GM13977 (cell line): ENCODE results near the gene IFNL4.

Source experiments
- DNase-seq: peaks from one replicate; pipeline ENCODE4 v3.0.0; 2012; ENCODE audit warnings: low spot score
- in situ Hi-C: fragments of 300-500 bp; cut with MboI; formaldehyde crosslinking; loops from one replicate; pipeline ENCODE4 v1.12.0; 2022; ENCODE audit warnings: low sequenced_read_pairs, low pct_unique_long_range_greater_than_20kb, mixed read lengths, inconsistent platforms; ENCODE audit not compliant: unreplicated experiment
- TF ChIP-seq, protein P1 (sequence below): IDR thresholded peaks from 2 replicates; pipeline ENCODE4 v1.5.1; 2012; ENCODE audit warnings: mild to moderate bottlenecking, control low read depth; ENCODE audit not compliant: insufficient read depth; ENCODE audit errors: extremely low read depth, missing control alignments

The IFNL4 gene

GRCh38 chr19:39202998-39203355 lies 45.7 kb downstream of the IFNL4 start:
- no peak for DNase-seq
- TF ChIP-seq, protein P1, sequence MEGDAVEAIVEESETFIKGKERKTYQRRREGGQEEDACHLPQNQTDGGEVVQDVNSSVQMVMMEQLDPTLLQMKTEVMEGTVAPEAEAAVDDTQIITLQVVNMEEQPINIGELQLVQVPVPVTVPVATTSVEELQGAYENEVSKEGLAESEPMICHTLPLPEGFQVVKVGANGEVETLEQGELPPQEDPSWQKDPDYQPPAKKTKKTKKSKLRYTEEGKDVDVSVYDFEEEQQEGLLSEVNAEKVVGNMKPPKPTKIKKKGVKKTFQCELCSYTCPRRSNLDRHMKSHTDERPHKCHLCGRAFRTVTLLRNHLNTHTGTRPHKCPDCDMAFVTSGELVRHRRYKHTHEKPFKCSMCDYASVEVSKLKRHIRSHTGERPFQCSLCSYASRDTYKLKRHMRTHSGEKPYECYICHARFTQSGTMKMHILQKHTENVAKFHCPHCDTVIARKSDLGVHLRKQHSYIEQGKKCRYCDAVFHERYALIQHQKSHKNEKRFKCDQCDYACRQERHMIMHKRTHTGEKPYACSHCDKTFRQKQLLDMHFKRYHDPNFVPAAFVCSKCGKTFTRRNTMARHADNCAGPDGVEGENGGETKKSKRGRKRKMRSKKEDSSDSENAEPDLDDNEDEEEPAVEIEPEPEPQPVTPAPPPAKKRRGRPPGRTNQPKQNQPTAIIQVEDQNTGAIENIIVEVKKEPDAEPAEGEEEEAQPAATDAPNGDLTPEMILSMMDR = no peak
- in situ Hi-C loops = no loop called here

DNA sequence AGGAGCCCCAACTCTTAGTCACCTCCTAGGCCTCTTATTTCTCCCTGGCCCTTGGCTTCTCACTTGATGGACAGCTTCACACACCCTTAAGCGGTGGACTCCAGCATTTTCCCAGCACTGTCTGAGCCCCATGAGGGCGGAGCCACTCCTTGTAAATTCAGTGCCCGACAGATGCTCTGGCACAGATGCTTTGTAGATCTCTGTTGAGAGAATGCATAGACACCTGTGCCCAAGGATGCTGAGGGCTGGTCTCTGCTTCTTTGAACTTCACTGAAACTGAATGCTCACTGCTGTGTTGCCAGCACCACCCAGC lies 47.9 kb downstream of the IFNL4 start:
- no peak for DNase-seq
- TF ChIP-seq, protein P1 = no peak
- in situ Hi-C loops = no loop called here

GRCh38 chr19:39200066-39200802 lies 48.4 kb downstream of the IFNL4 start:
- TF ChIP-seq, protein P1 = no peak
- in situ Hi-C loops = no loop called here
- no peak for DNase-seq

DNA sequence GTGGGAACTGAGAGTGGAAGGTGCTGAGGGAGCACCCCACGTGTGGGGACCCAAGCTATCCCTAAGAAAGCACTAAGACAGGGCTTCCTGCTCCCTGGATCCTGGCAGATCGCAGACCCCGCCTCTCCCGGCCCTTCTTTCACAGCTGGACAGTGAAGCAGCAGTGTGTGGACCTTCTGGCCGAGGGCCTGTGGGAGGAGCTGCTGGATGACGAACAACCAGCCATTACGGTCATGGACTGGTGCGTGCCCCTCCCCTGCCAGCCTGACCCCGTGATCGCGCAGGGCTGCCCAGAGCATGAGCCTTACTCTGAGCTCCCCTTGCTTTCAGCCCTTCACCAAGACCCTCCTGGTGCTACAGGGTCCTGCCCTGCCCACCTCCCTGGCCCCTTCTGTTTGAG lies 49.6 kb downstream of the IFNL4 start:
- TF ChIP-seq, protein P1 = no peak
- in situ Hi-C loops = no loop called here
- DNase-seq = no peak

DNA sequence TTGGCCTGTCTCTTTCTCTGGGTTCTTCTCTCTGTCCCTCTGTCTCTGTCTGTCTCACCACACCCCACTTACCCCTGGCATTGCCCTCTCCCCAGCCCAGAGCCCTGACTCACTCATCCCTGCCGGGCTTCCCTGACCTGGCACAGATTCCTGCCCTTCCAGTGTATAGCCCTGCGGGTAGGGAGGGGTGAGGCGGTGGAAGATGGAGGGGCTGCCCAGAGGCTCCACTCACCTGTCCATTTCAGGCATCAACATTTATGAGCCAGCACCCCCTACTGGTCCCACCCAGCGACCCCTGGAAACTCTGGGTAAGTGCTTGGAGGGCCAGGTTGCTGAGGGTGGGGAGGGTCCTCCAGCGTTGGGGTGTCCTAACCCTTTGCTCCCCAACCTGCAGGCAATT lies 50.8 kb downstream of the IFNL4 start:
- in situ Hi-C loops = no loop called here
- TF ChIP-seq, protein P1 = no peak
- DNase-seq = peak; percentile 17

- TF ChIP-seq, protein P1 = no peak
- peak; percentile 26 for DNase-seq
- in situ Hi-C loops = no loop called here
These were observed 51.6 kb downstream of the IFNL4 start, which contains the start of gene NCCRP1 for GRCh38 chr19:39196860-39197562. Gene NCCRP1, plus strand, starts transcription at chr19:39196964. Its CDS starts 19 bp downstream, at chr19:39196983.
